ENCODE measurements around the gene ABCD4.

- TF ChIP-seq CTCF (IDR thresholded peaks at IDR 0.05): no peak
- TF ChIP-seq POLR2A (IDR thresholded peaks at IDR 0.05): no peak
- TF ChIP-seq POLR2AphosphoS5 (IDR thresholded peaks at IDR 0.05): no peak
These were observed 54.7 kb downstream of the ABCD4 start for GRCh38 chr14:74248017-74248416.

Data from breast epithelium (tissue), 3 donors.